NCI-H146 treated with DMSO at 0.1 percent for 48 hours (cell line): ENCODE data around the gene KRIT1.
"Not testable (repeated sequence)": the region's sequence is repeated elsewhere in the genome, so short reads cannot be mapped to it uniquely, and the experiment has no call there.

Experiments
- DNase-seq: peaks from one replicate; lab custom pipeline; 2025; ENCODE audit not compliant: unreplicated experiment; lab: John Stamatoyannopoulos, UW

The KRIT1 gene

DNA sequence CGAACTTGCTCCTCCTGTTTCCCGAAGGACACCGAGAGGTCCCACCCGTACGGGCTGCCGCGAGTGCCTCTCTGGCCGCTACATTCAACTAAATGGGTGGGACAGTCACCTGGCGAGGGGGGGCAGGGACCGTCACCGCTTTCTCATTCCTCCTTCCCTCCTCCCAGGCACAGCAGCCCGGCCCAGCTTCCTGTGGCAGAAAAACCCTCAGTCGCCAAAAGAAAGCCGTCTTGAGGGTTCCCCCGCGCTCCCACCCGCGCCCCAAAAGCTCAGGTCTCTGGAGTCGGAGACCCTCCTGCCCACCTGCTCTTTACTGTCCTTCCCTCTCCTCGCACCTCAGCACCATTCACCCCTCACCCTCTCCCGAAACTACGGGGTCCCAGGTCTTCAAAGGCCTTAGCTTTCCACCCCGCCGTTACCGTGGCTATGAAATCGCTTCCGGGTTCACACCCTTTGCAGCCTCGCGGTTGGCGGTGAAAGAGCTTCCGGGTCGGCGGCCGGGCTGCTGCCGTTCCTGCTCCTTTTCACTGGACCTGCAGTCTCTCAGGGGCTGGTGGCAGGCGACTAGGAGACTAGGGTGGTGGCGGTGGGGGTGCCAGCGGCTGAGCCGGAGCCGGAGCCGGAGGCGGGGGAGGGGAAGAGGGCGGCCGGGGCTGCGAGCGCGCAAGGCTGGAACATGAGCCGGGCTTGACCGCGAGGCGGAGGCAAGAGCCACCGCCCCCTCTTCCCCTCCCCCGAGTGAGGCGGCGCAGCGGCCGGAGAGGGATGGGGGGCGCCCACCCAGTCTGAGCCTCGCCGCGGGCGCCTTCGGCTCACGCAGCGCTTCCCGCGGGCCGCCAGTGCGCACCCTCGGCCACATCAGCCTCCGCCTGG is at the start of gene KRIT1, which contains the start of gene ANKIB1:
Gene KRIT1 (minus strand): TSS at position 428 of the 873 bp plus-strand sequence. CDS start 3,779 bp downstream, outside the sequence.
Gene ANKIB1 (plus strand): TSS at position 488 of the 873 bp plus-strand sequence. CDS start 49,005 bp downstream, outside the sequence.
- peak; percentile 81 for DNase-seq

- DNase-seq: no peak
Observed at GRCh38 chr7:92295391-92295790, 49.7 kb upstream of the KRIT1 start.

- no peak for DNase-seq
Observed at GRCh38 chr7:92293896-92294590, 48.3 kb upstream of the KRIT1 start.

DNA sequence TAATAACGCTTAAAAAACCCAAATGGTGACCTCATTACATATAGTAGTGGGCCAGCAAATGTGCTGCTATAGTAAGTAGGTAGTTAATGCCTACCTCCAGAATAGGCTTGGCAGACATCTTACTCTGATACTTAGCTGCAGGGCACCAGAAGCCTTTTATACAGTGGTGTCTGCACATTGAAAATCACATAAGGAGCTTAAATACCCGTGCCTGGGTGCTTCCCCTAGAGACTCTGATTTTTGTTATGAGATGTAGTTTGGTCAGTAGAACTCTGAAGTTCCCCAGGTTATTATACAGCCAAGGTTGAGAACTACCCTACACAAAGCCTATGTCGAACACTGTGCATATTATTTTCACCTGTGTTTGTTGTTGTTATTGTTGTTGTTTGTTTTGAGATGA is 47.3 kb upstream of the KRIT1 start:
- no peak for DNase-seq

DNA sequence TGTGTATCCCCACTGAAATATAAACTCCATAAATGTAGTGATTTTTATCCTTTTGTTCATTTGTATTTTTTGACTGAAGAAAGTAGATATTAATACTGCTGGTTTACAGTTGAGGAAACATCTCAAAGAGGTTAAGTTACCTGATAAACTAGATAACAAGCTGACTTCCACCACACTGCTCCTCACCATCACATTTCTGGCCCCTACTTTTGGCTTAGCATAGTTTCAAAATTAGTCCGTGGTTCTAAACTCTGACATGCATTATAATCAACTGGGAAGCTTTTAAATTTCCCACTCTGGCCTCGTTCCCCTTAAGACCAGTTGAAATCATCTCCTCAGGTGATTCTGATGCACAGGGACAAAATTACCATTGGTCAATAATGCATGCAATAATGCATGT is 43.6 kb upstream of the KRIT1 start:
- no peak for DNase-seq

DNA sequence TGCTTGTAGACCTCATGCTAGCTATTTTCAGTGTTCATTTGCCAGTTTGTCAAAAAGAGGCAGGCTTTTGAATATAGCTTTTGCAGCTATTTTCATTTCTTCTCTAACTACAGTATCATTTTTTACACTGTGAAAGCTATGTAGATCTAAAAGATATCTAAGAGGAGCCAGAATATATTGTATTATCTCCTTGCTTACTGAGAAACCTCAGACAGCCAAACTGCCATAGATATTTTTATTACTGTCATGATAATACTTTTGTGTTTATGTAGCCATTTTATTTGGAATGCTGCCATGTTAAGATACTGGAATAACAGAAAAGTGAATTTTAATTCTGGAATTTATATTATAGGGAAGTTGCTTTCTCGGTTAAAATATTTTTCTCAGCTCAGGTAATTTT is 37.2 kb upstream of the KRIT1 start:
- DNase-seq: no peak

DNA sequence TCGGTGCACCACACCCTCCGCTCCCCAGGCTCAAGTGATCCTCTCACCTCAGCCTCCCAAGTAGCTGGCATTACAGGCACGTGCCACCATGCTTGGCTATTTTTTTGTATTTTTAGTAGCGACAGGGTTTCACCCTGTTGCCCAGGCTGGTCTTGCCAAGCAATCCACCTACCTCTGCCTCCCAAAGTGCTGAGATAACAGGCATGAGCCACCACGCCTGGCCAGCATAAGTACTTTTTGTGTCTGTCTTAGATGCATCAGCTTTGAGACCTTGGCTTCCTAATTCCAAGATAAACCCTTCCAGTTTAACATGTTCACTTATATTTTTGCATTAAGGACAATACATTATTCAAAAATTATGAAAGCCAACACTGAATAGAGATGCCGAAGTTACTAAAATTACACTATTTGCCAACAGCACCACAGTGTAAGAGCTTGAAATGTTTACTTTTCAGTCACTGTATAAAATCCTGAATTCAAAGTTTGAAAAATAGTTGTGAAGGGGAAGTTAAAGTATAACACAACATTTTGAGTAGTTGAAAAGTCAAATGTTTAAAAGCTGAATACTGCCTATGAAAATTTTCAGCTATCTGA is 36.6 kb upstream of the KRIT1 start:
- no peak for DNase-seq

DNA sequence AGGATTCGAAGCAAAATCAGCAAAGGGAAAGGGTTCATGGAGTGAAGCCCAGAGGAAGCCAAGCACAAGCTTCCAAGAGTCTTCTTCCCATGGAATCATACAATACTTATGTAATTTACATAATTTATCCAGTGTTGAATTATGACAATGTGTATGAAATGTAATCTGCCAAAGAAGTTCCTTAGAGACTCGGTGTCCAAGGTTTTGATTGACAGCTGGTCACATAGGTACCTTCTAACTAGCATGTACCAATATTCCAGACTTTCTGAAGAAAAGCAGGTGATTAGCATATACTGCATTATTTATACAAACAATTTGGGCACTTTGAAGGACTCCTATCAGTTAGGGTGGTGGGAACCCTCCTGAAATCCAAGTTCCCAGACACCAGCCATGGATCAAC is 35.3 kb upstream of the KRIT1 start:
- DNase-seq: no peak

DNA sequence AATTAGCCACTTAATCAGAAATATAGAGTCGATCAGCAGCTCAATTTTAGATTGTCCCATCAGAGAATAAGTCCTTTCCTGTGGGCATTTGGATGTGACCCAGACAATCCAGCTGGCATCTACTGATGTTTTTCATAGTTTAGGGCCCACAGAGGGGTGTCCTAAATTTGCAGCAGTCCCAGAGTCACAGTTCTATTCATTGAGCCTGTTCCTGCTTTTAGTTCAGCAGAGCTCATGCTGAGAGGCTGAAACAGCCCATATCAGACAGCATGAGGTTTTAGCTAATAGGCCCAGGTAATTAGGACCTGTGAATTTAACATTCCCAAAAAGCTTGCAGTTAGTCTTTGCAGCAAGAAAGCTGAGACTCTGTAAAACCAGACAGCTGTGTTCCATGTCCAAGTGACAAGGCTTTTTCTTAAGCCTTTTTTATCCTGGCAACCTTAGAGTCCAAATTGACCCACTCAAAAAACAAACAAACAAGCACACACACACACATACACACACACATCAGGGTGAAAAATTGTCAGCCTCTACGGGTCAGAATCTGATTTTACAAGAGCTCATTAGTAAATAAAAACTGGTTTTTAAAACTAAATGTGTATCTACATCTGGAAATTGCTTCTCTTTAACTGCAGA is 33.8 kb upstream of the KRIT1 start:
- DNase-seq: no peak

DNA sequence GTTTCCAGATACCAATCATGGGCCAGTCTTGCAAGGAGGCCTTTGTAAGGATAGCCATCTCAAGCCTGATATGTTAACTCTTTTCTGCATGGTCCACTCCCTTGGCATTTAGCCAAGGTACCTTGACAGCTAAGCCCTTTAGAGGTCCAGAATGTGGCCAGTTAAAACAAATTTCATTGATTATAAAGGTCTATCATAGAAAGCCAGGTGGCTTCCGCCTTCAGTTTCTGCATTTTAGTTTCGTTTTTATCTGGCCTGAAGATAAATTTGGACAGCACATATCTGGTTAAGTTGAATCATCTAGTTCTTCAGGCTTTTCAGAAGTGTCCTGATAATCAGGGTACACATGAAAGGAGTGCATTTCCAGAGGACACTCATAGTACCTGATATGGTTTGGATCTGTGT is 30.7 kb upstream of the KRIT1 start:
- no peak for DNase-seq

- no peak for DNase-seq
Observed at GRCh38 chr7:92275327-92275726, 29.6 kb upstream of the KRIT1 start.

DNA sequence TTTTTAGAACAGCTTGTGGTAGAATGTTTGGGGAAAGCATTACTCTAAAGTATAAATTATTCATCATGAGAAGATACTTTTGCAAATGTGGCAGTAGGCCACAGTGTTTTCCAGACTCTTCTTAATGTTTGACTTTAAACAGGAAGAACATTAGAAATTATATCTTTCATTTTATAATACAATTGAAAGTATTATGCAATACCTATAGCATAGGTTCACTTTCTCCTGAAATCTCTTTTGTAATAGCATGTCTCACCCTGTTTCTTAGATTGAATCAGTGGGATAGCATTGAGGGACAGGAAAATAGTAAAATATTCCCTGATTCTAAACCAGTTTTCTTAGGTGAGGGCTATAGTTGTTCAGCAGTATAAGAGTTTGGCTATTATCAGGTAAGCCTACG is 23.2 kb upstream of the KRIT1 start:
- no peak for DNase-seq

DNA sequence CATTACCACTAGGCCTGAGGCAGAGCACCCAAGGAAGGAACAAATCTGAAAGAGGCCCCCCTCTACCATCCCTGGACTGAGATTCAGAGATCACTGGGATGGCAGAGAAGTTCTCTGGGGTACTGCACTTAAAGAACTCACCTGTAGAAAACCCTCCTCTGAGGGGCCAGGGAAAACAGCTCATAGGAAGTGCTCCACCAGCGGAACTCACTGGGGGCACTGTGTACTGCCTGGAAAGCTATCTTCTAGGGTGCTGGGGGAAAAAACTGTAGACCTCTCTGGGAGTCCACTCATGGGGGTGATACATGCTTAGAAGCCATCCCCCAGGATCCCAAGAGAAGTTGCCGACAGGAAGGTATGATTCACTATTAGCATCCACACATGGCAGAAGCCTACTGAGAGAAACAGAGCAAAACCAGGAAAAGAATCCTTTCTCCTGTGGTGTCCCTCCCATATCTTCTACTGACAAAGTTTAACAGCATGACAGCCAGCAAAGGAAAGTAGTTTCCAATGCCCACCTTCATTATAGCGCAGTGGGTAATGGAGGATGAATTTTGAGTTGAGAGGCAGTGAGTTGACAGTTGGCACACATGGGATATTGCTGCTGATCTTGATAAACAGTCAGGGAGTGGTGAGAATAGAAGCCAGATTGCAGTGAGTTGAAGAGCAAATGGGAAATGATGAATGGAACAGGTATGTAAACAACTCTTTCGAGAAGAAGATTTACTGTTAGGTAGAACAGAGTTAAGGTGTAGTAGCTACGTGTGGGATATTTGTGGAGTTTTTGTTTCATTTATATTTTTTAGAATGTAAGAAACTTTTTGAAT is 20.9 kb upstream of the KRIT1 start:
- DNase-seq: no peak

DNA sequence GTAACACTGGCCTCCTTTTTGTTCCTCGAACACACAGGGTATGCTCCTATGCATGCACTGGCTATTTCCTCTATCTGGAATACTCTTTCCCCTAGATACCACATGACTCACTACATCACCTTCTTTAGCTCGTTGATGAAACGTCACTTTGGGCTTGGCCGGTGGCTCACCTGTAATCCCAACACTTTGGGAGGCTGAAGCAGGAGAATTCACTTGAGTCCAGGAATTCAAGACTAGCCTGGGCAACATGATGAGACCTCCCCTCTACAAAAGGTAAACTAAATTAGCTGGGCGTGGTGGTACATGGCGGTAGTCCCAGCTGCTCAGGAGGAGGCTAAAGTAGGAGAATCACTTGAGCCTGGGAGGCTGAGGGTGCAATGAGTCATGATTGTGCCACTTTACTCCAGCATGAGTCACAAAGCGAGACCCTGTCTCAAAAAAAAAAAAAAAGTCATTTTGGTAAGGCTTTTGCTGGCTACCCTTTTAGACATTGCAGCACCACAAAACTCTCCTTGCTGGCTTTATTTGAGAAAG is 14.6 kb upstream of the KRIT1 start:
- no peak for DNase-seq

- DNase-seq: no peak
Observed at GRCh38 chr7:92259610-92260247, 14.0 kb upstream of the KRIT1 start.

DNA sequence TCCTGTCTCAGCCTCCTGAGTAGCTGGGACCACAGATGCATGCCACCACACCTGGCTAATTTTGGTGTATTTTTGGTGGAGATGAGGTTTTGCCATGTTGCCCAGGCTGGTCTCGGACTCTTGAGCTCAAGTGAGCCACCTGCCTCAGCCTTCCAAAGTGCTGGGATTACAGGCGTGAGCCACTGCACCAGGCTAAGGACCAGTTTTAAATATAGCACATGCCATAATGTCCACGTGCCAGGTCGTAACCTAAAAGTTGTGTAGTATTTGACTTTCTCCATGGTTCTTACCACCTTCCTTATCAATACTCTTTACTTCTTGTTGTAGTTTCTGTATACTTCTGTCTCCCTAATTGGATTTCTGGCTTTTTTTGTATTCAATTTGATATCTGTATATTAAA is 13.3 kb upstream of the KRIT1 start:
- DNase-seq: no peak

- no peak for DNase-seq
Observed at GRCh38 chr7:92255308-92255707, 9.6 kb upstream of the KRIT1 start.

DNA sequence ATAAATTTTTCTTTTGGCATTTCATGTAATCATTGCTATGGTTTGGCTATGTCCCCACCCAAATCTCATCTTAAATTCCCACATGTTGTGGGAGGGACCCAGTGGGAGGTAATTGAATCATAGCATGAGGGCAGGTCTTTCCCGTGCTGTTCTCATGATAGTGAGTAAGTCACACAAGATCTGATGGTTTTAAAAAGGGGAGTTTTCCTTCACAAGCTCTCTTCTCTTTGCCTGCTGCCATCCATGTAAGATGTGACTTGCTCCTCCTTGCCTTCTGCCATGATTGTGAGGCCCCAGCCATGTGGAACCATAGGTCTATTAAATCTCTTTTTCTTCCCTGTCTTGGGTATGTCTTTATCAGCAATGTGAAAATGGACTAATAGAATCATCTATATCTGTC is 9.1 kb upstream of the KRIT1 start:
- not testable (repeated sequence) for DNase-seq

DNA sequence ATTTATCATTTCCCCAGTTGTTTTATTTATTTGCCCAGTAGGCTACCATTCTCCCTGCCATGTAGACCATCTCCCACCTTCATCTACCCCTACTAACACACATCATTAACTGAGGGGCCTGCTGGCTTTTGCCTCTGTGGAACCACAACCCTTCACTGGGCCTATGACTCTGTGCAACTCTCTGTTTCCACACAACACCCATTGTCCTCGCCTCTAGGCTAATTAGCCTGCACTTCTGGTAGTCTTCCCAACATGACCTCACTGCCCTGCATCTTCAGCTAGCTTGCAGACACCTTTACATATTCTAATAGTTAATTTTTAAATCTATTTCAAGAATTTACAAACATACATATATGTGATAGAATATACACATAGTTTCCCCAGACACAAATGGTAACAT is 7.5 kb upstream of the KRIT1 start:
- no peak for DNase-seq

DNA sequence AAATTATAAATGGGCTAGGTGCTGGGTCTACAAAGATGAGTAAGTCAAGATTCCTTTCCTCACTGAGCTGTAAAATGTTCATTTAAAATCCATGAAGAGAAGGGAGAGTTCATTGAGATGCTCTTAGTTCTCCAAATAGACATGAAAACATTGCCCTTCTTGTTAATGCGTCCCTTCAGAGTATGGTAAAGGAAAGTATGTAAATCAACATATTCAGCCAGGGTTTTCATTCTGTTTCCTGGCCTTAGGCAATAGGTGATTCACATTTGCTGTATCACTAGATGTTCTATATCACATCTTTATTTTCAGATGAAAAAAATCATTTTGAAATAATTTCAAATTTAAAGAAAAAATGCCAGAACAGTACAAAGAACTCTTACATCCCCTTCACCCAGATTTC is 5.5 kb upstream of the KRIT1 start:
- no peak for DNase-seq
